AG09319 (cell line): ENCODE results near the gene CD300LB.

Experiments
- DNase-seq: peaks from one replicate; pipeline ENCODE4 v3.0.0-alpha.2; 2010; ENCODE audit warnings: low read depth; ENCODE audit errors: extremely low read depth
- CTCF ChIP-seq: IDR thresholded peaks from 2 replicates; pipeline ENCODE4 v1.5.1; 2011; ENCODE audit warnings: low read depth, mild to moderate bottlenecking, inconsistent platforms, low read length, moderate library complexity

CD300LB gene

GRCh38 chr17:74530831-74531150 is 484 bp downstream of the CD300LB start:
- no peak for TF ChIP-seq CTCF
- DNase-seq = no peak

GRCh38 chr17:74529243-74529642 is 2.0 kb downstream of the CD300LB start:
- no peak for DNase-seq
- no peak for TF ChIP-seq CTCF

GRCh38 chr17:74528491-74529199 is 2.6 kb downstream of the CD300LB start:
- TF ChIP-seq CTCF = no peak
- DNase-seq = no peak

GRCh38 chr17:74527756-74528155 is 3.5 kb downstream of the CD300LB start:
- no peak for DNase-seq
- TF ChIP-seq CTCF = no peak

- no peak for TF ChIP-seq CTCF
Measured at GRCh38 chr17:74527081-74527480, 4.2 kb downstream of the CD300LB start.

GRCh38 chr17:74526681-74527080 is 4.6 kb downstream of the CD300LB start:
- TF ChIP-seq CTCF = no peak
- no peak for DNase-seq

More at GRCh38 chr17:74527081-74527480, 4.2 kb downstream of the CD300LB start:
- no peak for DNase-seq

- no peak for TF ChIP-seq CTCF
- no peak for DNase-seq
Measured at GRCh38 chr17:74525781-74526288, 5.4 kb downstream of the CD300LB start.
